ENCODE data around the gene DDX31.

DNA sequence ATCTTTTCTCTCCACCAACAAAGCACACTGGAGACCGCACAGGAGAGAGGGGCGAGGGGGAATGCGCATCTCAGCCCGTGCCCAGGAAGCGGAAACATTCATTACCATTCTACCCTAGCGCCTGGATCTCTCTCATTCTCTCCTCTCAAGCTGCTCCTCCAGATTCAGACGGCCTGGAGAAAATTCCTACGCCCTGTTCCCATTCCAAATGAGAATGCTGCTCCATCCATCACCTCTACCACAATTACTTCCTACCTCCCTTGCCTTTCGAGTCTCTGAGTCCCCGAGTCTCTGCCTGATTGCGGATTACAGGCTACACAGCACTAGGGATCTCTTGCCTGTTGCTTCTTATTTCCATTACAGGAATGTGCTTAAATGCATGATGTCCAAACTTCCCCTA lies 6.7 kb downstream of the DDX31 start:
- TF ChIP-seq, protein P1, sequence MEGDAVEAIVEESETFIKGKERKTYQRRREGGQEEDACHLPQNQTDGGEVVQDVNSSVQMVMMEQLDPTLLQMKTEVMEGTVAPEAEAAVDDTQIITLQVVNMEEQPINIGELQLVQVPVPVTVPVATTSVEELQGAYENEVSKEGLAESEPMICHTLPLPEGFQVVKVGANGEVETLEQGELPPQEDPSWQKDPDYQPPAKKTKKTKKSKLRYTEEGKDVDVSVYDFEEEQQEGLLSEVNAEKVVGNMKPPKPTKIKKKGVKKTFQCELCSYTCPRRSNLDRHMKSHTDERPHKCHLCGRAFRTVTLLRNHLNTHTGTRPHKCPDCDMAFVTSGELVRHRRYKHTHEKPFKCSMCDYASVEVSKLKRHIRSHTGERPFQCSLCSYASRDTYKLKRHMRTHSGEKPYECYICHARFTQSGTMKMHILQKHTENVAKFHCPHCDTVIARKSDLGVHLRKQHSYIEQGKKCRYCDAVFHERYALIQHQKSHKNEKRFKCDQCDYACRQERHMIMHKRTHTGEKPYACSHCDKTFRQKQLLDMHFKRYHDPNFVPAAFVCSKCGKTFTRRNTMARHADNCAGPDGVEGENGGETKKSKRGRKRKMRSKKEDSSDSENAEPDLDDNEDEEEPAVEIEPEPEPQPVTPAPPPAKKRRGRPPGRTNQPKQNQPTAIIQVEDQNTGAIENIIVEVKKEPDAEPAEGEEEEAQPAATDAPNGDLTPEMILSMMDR (IDR thresholded peaks at IDR 0.05; ENCODE audit: low read depth, low read length, poor library complexity, severe bottlenecking) = no peak
- no peak for TF ChIP-seq EZH2phosphoT487 (IDR thresholded peaks at IDR 0.05; ENCODE audit: borderline replicate concordance, low read length)

All from DOHH2 (cell line).